ENCODE measurements around the gene CMTM3. TPM values are rescaled to one million over a fixed set of nuclear protein-coding genes. Genes with fewer than 3 reads are reported as not detected.
"Not testable (repeated sequence)": the region's sequence is repeated elsewhere in the genome, so short reads cannot be mapped to it uniquely, and the experiment has no call there.

Gene CMTM3
- total and polyA plus RNA-seq, 7 donors, result 2.6 to 7.6 (median 4.8) TPM

GRCh38 chr16:66621973-66622372 is 17.5 kb downstream of the CMTM3 start:
- peaks cover 0 to 7% of the 10 kb centered on the region in 2 donors for H3K36me3 ChIP-seq (ENCODE audit: insufficient read depth in 1 of 2, low read depth in 1 of 2)
- 94 to 96% (median 94%) methylated on average over 14 of the region's 14 CpGs for WGBS, 3 donors
- intact Hi-C loops (cut with DNase I), result no loop called here
- H3K27ac ChIP-seq, result no peak overlapping the region
- ATAC-seq, result no peak
- no peaks in the 10 kb centered on the region for H3K27me3 ChIP-seq (ENCODE audit: insufficient read depth in 3 of 3, low read length in 2 of 3)
- H3K4me1 ChIP-seq, result peaks cover 29% of the 10 kb centered on the region
- TF ChIP-seq CTCF (IDR thresholded peaks at IDR 0.05), result no peak
- DNase-seq, result no peak
- H3K4me3 ChIP-seq, result no peak overlapping the region
- no peaks in the 10 kb centered on the region for H3K9me3 ChIP-seq

GRCh38 chr16:66622863-66623262 is 18.4 kb downstream of the CMTM3 start:
- H3K36me3 ChIP-seq (ENCODE audit: insufficient read depth in 1 of 2, low read depth in 1 of 2), result peaks cover 0 to 7% of the 10 kb centered on the region in 2 donors
- no peak overlapping the region for H3K27ac ChIP-seq
- intact Hi-C loops (cut with DNase I), result no loop called here
- H3K4me1 ChIP-seq, result peaks cover 22% of the 10 kb centered on the region
- no peaks in the 10 kb centered on the region for H3K9me3 ChIP-seq
- no peak for DNase-seq
- H3K4me3 ChIP-seq, result no peak overlapping the region
- 84 to 95% (median 85%) methylated on average over 3 of the region's 3 CpGs for WGBS, 3 donors
- no peak for TF ChIP-seq CTCF (IDR thresholded peaks at IDR 0.05)
- no peaks in the 10 kb centered on the region for H3K27me3 ChIP-seq (ENCODE audit: insufficient read depth in 3 of 3, low read length in 2 of 3)
- ATAC-seq, result no peak

DNA sequence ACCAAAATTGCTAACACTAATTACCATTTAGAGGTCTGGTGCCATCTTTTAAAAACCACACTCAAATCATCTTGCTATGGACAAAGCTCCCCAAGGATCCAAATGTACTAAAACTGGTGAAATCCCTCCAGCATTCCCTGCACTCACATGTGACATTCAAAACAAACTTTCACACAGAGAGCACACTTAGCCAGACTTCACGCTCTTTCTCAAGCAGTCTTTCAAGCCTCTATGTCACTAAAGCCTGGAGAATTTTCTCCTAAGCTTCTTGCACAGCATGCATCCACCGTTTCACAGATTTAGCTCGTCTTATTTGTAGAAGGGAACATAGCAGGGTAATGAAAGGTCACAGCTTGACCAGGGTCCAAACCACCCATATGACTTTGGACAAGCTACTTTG is 19.3 kb downstream of the CMTM3 start:
- intact Hi-C loops (cut with DNase I), result no loop called here
- DNase-seq (no peak), ATAC-seq (no peak)
- TF ChIP-seq CTCF (IDR thresholded peaks at IDR 0.05), result no peak
- peaks cover 15% of the 10 kb centered on the region for H3K4me1 ChIP-seq
- no peak overlapping the region for H3K4me3 ChIP-seq
- H3K36me3 ChIP-seq (ENCODE audit: insufficient read depth in 1 of 2, low read depth in 1 of 2), result peaks cover 0 to 7% of the 10 kb centered on the region in 2 donors
- 58 to 92% (median 76%) methylated on average over 3 of the region's 3 CpGs for WGBS, 3 donors
- no peaks in the 10 kb centered on the region for H3K9me3 ChIP-seq
- no peaks in the 10 kb centered on the region for H3K27me3 ChIP-seq (ENCODE audit: insufficient read depth in 3 of 3, low read length in 2 of 3)
- H3K27ac ChIP-seq, result no peak overlapping the region

GRCh38 chr16:66627611-66628378 is 23.3 kb downstream of the CMTM3 start:
- 91 to 94% (median 92%) methylated on average over 17 of the region's 17 CpGs for WGBS, 3 donors
- ATAC-seq; intact Hi-C loops (cut with DNase I); H3K9me3 ChIP-seq; H3K4me3 ChIP-seq; H3K4me1 ChIP-seq; H3K27me3 ChIP-seq (ENCODE audit: insufficient read depth in 3 of 3, low read length in 2 of 3); H3K27ac ChIP-seq; H3K36me3 ChIP-seq (ENCODE audit: insufficient read depth in 1 of 2, low read depth in 1 of 2); DNase-seq: not testable (repeated sequence)

- Histone ChIP-seq H3K27me3 (ENCODE audit: insufficient read depth in 3 of 3, low read length in 2 of 3) (no peaks in the 10 kb centered on the region), H3K36me3 (ENCODE audit: insufficient read depth in 1 of 2, low read depth in 1 of 2) (no peaks in the 10 kb centered on the region), H3K9me3 (no peaks in the 10 kb centered on the region), H3K4me1 (no peaks in the 10 kb centered on the region), H3K27ac (no peak overlapping the region), H3K4me3 (no peak overlapping the region)
- 89 to 93% (median 91%) methylated on average over 5 of the region's 5 CpGs for WGBS, 3 donors
- intact Hi-C loops (cut with DNase I), result no loop called here
- DNase-seq (no peak), ATAC-seq (no peak)
- TF ChIP-seq CTCF (IDR thresholded peaks at IDR 0.05), result no peak
Measured at GRCh38 chr16:66629856-66630255, 25.4 kb downstream of the CMTM3 start.

- H3K4me3 ChIP-seq; H3K27ac ChIP-seq; H3K9me3 ChIP-seq; DNase-seq; ATAC-seq; H3K27me3 ChIP-seq (ENCODE audit: insufficient read depth in 3 of 3, low read length in 2 of 3); H3K4me1 ChIP-seq; H3K36me3 ChIP-seq (ENCODE audit: insufficient read depth in 1 of 2, low read depth in 1 of 2); intact Hi-C loops (cut with DNase I): not testable (repeated sequence)
- 93 to 96% (median 96%) methylated on average over 9 to 28 of the region's 49 CpGs for WGBS, 3 donors
Measured at GRCh38 chr16:66630561-66631260, 26.2 kb downstream of the CMTM3 start.

- intact Hi-C loops (cut with DNase I); H3K9me3 ChIP-seq; H3K4me1 ChIP-seq; H3K27me3 ChIP-seq (ENCODE audit: insufficient read depth in 3 of 3, low read length in 2 of 3); ATAC-seq; H3K36me3 ChIP-seq (ENCODE audit: insufficient read depth in 1 of 2, low read depth in 1 of 2); H3K4me3 ChIP-seq; H3K27ac ChIP-seq; DNase-seq: not testable (repeated sequence)
- 94 to 98% (median 97%) methylated on average over 3 of the region's 4 CpGs for WGBS, 3 donors
Measured at GRCh38 chr16:66631558-66631957, 27.1 kb downstream of the CMTM3 start.
